Placental epithelial cell (primary cell): Measurements from ENCODE around the gene IGFL3. TPM values are rescaled to one million over a fixed set of nuclear protein-coding genes. Genes with fewer than 3 reads are reported as not detected.

Experiments
- total RNA-seq: library from RNA; depleted of rRNA; stranded (reverse); fragments of >200 nt; gene quantifications from 2 replicates; pipeline ENCODE4 v1.2.3, GENCODE V29; 2012

IGFL3 gene
- total RNA-seq = not detected in 2 replicates

GRCh38 chr19:46124638-46125115 lies at the start of gene IGFL3:
TSS of gene IGFL3 (minus strand) at chr19:46124688. CDS start at chr19:46124649, 39 bp downstream.

GRCh38 chr19:46147791-46148288 lies 23.4 kb upstream of the IGFL3 start, which contains the start of gene IGFL2:
TSS of gene IGFL2 (plus strand) at chr19:46148238. CDS start at chr19:46148279, 41 bp downstream.

Other genes with a start within 250 kb of the IGFL3 start
- 31.6 and 39.7 TPM in 2 replicates for gene IRF2BP1, start 238.5 kb downstream of the IGFL3 start, total RNA-seq
- 1.6 and 2.0 TPM in 2 replicates for gene MYPOP, start 222.1 kb downstream of the IGFL3 start, total RNA-seq
- gene NANOS2, start 209.9 kb downstream of the IGFL3 start, total RNA-seq = not detected in 2 replicates
- not detected in 2 replicates for gene NOVA2, start 150.8 kb downstream of the IGFL3 start, total RNA-seq
- 6.5 and 7.1 TPM in 2 replicates for gene CCDC61, start 129.2 kb downstream of the IGFL3 start, total RNA-seq
- gene PGLYRP1, start 101.6 kb downstream of the IGFL3 start, total RNA-seq = not detected in 2 replicates
- not detected in 2 replicates for gene IGFL4, start 83.7 kb downstream of the IGFL3 start, total RNA-seq
- 0.11 TPM in 1 of 2 replicates, not detected in the other for gene IGFL2, start 23.6 kb upstream of the IGFL3 start, total RNA-seq
- gene IGFL1, start 105.1 kb upstream of the IGFL3 start, total RNA-seq = not detected in 2 replicates
- 22.1 and 116 TPM in 2 replicates for gene HIF3A, start 172.4 kb upstream of the IGFL3 start, total RNA-seq
- 51.8 and 65.7 TPM in 2 replicates for gene PPP5C, start 222.4 kb upstream of the IGFL3 start, total RNA-seq